ENCODE data around the gene EDIL3.

GRCh38 chr5:83919071-83920041 is 465.3 kb downstream of the EDIL3 start:
- TF ChIP-seq CTCF (IDR thresholded peaks at IDR 0.05 in 2 of 3, conservative IDR thresholded peaks at IDR 0.05 in 1 of 3; ENCODE audit: insufficient read depth in 2 of 3, low read depth in 1 of 3, low read length in 3 of 3) (no peak), CEBPB (tag; IDR thresholded peaks at IDR 0.05) (no peak), ZNF76 (CRISPR knock-in tag; IDR thresholded peaks at IDR 0.05; ENCODE audit: borderline replicate concordance) (no peak), EZH2 (IDR thresholded peaks at IDR 0.05; ENCODE audit: borderline replicate concordance, low read depth, low read length) (no peak), E2F8 (IDR thresholded peaks at IDR 0.05; ENCODE audit: low read depth, partially characterized antibody) (no peak), ZNF696 (CRISPR knock-in tag; conservative IDR thresholded peaks at IDR 0.05) (no peak), POLR2A (conservative IDR thresholded peaks at IDR 0.05) (no peak)

Data from K562 (cell line).